Measurements from ENCODE around the gene INSYN2A.

Gene INSYN2A

GRCh38 chr10:127186813-127187212, 9.6 kb downstream of the INSYN2A start:
- H3K27ac ChIP-seq: no peak overlapping the region
- no peak for TF ChIP-seq CTCF (conservative IDR thresholded peaks at IDR 0.05)
- TF ChIP-seq ZFX (IDR thresholded peaks at IDR 0.05): no peak

GRCh38 chr10:127184582-127184981, 11.8 kb downstream of the INSYN2A start:
- TF ChIP-seq ZFX (IDR thresholded peaks at IDR 0.05) (no peak), CTCF (conservative IDR thresholded peaks at IDR 0.05) (no peak)
- no peak overlapping the region for H3K27ac ChIP-seq

- no peak overlapping the region for H3K27ac ChIP-seq
- TF ChIP-seq ZFX (IDR thresholded peaks at IDR 0.05): no peak
- no peak for TF ChIP-seq CTCF (conservative IDR thresholded peaks at IDR 0.05)
These were observed 14.2 kb downstream of the INSYN2A start for GRCh38 chr10:127182161-127182560.

GRCh38 chr10:127179612-127180250, 16.7 kb downstream of the INSYN2A start:
- no peak overlapping the region for H3K27ac ChIP-seq
- TF ChIP-seq CTCF (conservative IDR thresholded peaks at IDR 0.05): no peak
- TF ChIP-seq ZFX (IDR thresholded peaks at IDR 0.05): no peak

GRCh38 chr10:127176649-127177048, 19.7 kb downstream of the INSYN2A start:
- TF ChIP-seq ZFX (IDR thresholded peaks at IDR 0.05) (no peak), CTCF (conservative IDR thresholded peaks at IDR 0.05) (no peak)
- H3K27ac ChIP-seq: no peak overlapping the region

GRCh38 chr10:127175357-127176110, 20.9 kb downstream of the INSYN2A start:
- TF ChIP-seq CTCF (conservative IDR thresholded peaks at IDR 0.05): no peak
- TF ChIP-seq ZFX (IDR thresholded peaks at IDR 0.05): no peak
- no peak overlapping the region for H3K27ac ChIP-seq

GRCh38 chr10:127174866-127175265, 21.5 kb downstream of the INSYN2A start:
- TF ChIP-seq CTCF (conservative IDR thresholded peaks at IDR 0.05): no peak

More at GRCh38 chr10:127174866-127175265, 21.5 kb downstream of the INSYN2A start:
- H3K27ac ChIP-seq: no peak overlapping the region

Measured in C4-2B (cell line).